KMS-11 (cell line): ENCODE results near the gene CSMD2.

Experiments used
- H2AFZ ChIP-seq: fragments of 200-600 bp; sonication (generic); 2 replicates; pipeline ENCODE4 v1.6.1; 2016; ENCODE audit warnings: antibody characterized with exemption, mixed run types, low read depth
- H3K27ac ChIP-seq: fragments of 200-600 bp; sonication (generic); 2 replicates; pipeline ENCODE4 v1.6.1; 2016; ENCODE audit warnings: mild to moderate bottlenecking, mixed run types
- H3K27me3 ChIP-seq: fragments of 200-600 bp; sonication (generic); 2 replicates; pipeline ENCODE4 v1.6.1; 2017; ENCODE audit warnings: mild to moderate bottlenecking, low read depth, mixed run types, moderate library complexity; ENCODE audit not compliant: insufficient read depth
- H3K36me3 ChIP-seq: fragments of 200-600 bp; sonication (generic); 2 replicates; pipeline ENCODE4 v1.6.1; 2017; ENCODE audit warnings: mild to moderate bottlenecking, mixed run types; ENCODE audit not compliant: insufficient read depth
- H3K4me1 ChIP-seq: fragments of 200-600 bp; sonication (generic); 2 replicates; pipeline ENCODE4 v1.6.1; 2016; ENCODE audit warnings: mild to moderate bottlenecking, low read depth, mixed run types; ENCODE audit not compliant: poor library complexity, severe bottlenecking
- H3K4me2 ChIP-seq: fragments of 200-600 bp; sonication (generic); 2 replicates; pipeline ENCODE4 v1.7.0; 2016; ENCODE audit warnings: mild to moderate bottlenecking, mixed run types
- H3K4me3 ChIP-seq: fragments of 200-600 bp; sonication (generic); IDR thresholded peaks from 2 replicates; pipeline ENCODE4 v1.6.1; 2017; ENCODE audit warnings: low read depth, low read length, mixed read lengths; ENCODE audit not compliant: insufficient read depth
- H3K79me2 ChIP-seq: fragments of 200-600 bp; sonication (generic); 2 replicates; pipeline ENCODE4 v1.6.1; 2016; ENCODE audit warnings: low read depth, mixed run types; ENCODE audit not compliant: insufficient read depth
- H3K9ac ChIP-seq: fragments of 200-600 bp; sonication (generic); 2 replicates; pipeline ENCODE4 v1.6.1; 2016; ENCODE audit warnings: mild to moderate bottlenecking, mixed run types
- H4K20me1 ChIP-seq: fragments of 200-600 bp; sonication (generic); 2 replicates; pipeline ENCODE4 v1.6.1; 2016; ENCODE audit warnings: mild to moderate bottlenecking, mixed run types; ENCODE audit not compliant: insufficient read depth
- TF ChIP-seq, protein P1 (sequence below): fragments of 200-600 bp; sonication (generic); conservative IDR thresholded peaks from 2 replicates; pipeline ENCODE4 v1.6.1; 2017; ENCODE audit warnings: low read depth, mild to moderate bottlenecking, antibody characterized with exemption, low read length, moderate library complexity, mixed read lengths

Gene CSMD2

DNA sequence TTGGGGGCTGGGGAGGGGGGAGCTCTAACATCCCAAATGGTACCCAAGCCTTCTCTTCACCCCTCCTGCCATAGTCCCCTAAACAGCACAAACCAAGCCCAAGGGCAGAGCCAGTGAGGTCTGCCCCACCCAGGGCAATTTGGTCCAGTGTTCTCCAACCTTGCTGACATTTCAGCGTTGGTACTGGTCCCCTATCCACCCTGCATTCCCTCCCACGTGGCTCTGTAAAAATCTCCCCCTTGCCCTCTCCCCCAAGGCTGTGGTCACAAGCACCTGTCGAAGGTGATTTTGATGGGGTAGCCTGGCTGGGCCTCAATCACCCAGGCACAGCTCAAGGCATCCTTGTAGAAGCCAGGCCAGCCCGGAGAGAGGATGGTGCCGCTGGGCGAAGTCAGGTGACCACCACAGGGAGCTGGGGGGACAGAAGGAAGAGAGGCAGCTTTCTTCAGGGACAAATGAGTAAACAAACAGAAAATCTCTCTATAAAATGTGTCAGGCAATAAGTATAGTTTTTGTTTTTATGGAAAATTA lies 438.7 kb downstream of the CSMD2 start:
- Histone ChIP-seq H4K20me1 (no peaks in the 10 kb centered on the region), H2AFZ (no peak overlapping the region), H3K27me3 (no peaks in the 10 kb centered on the region), H3K27ac (no peak overlapping the region), H3K4me3 (no peak overlapping the region), H3K79me2 (no peaks in the 10 kb centered on the region), H3K4me1 (no peaks in the 10 kb centered on the region), H3K4me2 (no peak overlapping the region), H3K36me3 (no peaks in the 10 kb centered on the region), H3K9ac (no peak overlapping the region)
- TF ChIP-seq, protein P1, sequence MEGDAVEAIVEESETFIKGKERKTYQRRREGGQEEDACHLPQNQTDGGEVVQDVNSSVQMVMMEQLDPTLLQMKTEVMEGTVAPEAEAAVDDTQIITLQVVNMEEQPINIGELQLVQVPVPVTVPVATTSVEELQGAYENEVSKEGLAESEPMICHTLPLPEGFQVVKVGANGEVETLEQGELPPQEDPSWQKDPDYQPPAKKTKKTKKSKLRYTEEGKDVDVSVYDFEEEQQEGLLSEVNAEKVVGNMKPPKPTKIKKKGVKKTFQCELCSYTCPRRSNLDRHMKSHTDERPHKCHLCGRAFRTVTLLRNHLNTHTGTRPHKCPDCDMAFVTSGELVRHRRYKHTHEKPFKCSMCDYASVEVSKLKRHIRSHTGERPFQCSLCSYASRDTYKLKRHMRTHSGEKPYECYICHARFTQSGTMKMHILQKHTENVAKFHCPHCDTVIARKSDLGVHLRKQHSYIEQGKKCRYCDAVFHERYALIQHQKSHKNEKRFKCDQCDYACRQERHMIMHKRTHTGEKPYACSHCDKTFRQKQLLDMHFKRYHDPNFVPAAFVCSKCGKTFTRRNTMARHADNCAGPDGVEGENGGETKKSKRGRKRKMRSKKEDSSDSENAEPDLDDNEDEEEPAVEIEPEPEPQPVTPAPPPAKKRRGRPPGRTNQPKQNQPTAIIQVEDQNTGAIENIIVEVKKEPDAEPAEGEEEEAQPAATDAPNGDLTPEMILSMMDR: no peak

DNA sequence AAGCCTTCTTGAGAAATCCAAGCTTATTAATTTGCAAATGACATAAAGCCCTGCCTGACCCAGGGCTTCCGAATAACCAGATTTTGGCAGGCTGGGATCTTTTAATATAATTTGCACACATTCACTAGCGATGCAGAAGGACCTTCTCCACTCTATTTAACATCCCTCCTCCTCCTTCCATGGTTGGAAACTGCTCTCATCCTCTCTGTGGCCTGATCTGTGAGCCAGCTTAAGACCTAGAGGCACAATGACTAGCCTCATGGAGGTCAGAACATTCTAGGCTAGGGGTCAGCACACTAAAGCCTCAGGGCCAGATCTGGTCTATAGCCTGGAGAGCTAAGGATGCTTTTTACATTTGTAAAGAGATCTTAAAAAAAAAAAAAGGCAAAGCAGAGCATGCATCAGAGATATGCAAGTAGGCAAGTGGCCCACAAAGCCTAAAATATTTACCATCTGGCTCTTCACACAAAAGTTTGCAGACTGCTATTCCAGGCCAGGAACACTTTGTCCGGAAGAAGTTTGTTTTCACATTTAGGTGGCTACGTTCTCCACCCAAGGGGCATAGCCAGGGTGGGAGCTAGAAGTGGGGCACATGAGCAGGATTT lies 439.4 kb downstream of the CSMD2 start:
- H2AFZ ChIP-seq: no peak overlapping the region
- no peaks in the 10 kb centered on the region for H3K79me2 ChIP-seq
- no peak overlapping the region for H3K27ac ChIP-seq
- no peaks in the 10 kb centered on the region for H4K20me1 ChIP-seq
- TF ChIP-seq, protein P1: no peak
- H3K27me3 ChIP-seq: no peaks in the 10 kb centered on the region
- no peak overlapping the region for H3K9ac ChIP-seq
- no peak overlapping the region for H3K4me3 ChIP-seq
- no peaks in the 10 kb centered on the region for H3K36me3 ChIP-seq
- no peaks in the 10 kb centered on the region for H3K4me1 ChIP-seq
- H3K4me2 ChIP-seq: no peak overlapping the region

DNA sequence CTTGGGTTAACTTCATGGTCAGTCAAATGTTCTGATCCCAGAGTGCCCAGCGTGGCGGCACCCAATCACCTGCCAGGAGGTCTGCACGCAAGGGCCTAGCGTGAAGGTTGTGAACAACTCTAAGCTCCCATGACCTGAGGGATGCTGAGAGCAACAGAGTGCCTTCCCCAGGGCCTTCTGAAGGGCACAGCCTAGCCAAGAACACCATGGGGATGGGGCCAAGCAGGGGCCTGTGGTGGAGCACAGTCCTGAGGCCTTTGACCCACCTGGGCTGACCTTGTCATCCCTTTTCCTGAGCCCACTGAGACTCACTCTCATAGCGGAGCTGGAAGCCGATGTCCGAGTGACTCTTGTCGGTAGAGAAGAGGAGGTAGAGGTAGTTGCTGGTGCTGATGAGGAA lies 440.0 kb downstream of the CSMD2 start:
- no peak overlapping the region for H3K27ac ChIP-seq
- no peaks in the 10 kb centered on the region for H3K36me3 ChIP-seq
- no peaks in the 10 kb centered on the region for H3K79me2 ChIP-seq
- no peak overlapping the region for H3K9ac ChIP-seq
- no peaks in the 10 kb centered on the region for H3K4me1 ChIP-seq
- no peak overlapping the region for H2AFZ ChIP-seq
- H3K4me3 ChIP-seq: no peak overlapping the region
- H3K27me3 ChIP-seq: no peaks in the 10 kb centered on the region
- TF ChIP-seq, protein P1: no peak
- H3K4me2 ChIP-seq: no peak overlapping the region
- H4K20me1 ChIP-seq: no peaks in the 10 kb centered on the region

DNA sequence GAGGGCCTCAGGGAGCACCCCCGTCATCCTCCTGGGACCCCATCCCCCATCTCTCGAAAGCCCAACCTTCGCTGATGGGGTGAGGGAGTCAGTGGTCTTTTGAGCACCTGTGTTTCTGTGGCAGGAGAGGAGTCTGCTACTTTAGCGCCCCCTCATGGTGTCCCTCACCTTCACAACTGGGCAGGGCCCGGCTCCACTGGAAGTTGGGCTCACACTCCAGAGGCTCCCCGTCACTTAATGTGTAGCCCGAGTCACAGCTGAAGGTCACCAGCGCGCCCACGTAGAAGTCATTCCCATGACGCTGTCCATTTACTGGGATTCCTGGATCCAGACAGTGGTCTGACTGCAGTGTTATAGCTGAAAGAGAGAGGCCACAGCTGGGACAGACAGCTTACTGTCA lies 440.7 kb downstream of the CSMD2 start:
- TF ChIP-seq, protein P1: no peak
- no peaks in the 10 kb centered on the region for H3K36me3 ChIP-seq
- no peak overlapping the region for H3K4me3 ChIP-seq
- no peak overlapping the region for H2AFZ ChIP-seq
- no peaks in the 10 kb centered on the region for H4K20me1 ChIP-seq
- no peaks in the 10 kb centered on the region for H3K27me3 ChIP-seq
- H3K4me1 ChIP-seq: no peaks in the 10 kb centered on the region
- H3K4me2 ChIP-seq: no peak overlapping the region
- no peaks in the 10 kb centered on the region for H3K79me2 ChIP-seq
- no peak overlapping the region for H3K9ac ChIP-seq
- H3K27ac ChIP-seq: no peak overlapping the region
